Cardiac fibroblast (primary cell): ENCODE results near the gene MYO7A.

Source experiments
- DNase-seq, 2 donors: peaks; one replicate each; pipeline versions ENCODE4 v3.0.0 to v3.0.0-alpha.2; 2010; ENCODE audit warnings: low read depth in 2 of 2
- H3K4me3 ChIP-seq, 2 donors: replicated peaks in 1 of 2; 1 replicate in 1 of 2; 2 replicates in 1 of 2; pipeline ENCODE4 v1.5.1; 2011; ENCODE audit warnings: low read depth in 2 of 2, low read length in 2 of 2, mild to moderate bottlenecking in 2 of 2, moderate library complexity in 1 of 2
- CTCF ChIP-seq: IDR thresholded peaks from one replicate; pipeline ENCODE4 v1.5.1; 2011; ENCODE audit warnings: low read depth, mild to moderate bottlenecking, low read length, inconsistent platforms

MYO7A gene

GRCh38 chr11:77107950-77108349, 20.1 kb upstream of the MYO7A start:
- peak; percentile 93 to 95 for DNase-seq
- TF ChIP-seq CTCF: no peak
- H3K4me3 ChIP-seq: no peak overlapping the region

- H3K4me3 ChIP-seq: no peak overlapping the region
- TF ChIP-seq CTCF: no peak
- no peak for DNase-seq
Measured at GRCh38 chr11:77108436-77108835, 19.6 kb upstream of the MYO7A start.

GRCh38 chr11:77109236-77110019, 18.6 kb upstream of the MYO7A start:
- DNase-seq: peak; percentile 59 to 65
- no peak for TF ChIP-seq CTCF
- H3K4me3 ChIP-seq: no peak overlapping the region

GRCh38 chr11:77110836-77111235, 17.2 kb upstream of the MYO7A start:
- no peak for DNase-seq
- H3K4me3 ChIP-seq: no peak overlapping the region
- no peak for TF ChIP-seq CTCF

- H3K4me3 ChIP-seq: no peak overlapping the region
- no peak for DNase-seq
- no peak for TF ChIP-seq CTCF
Measured at GRCh38 chr11:77111277-77111676, 16.8 kb upstream of the MYO7A start.

GRCh38 chr11:77111946-77112345, 16.1 kb upstream of the MYO7A start:
- DNase-seq: no peak
- TF ChIP-seq CTCF: no peak
- H3K4me3 ChIP-seq: no peak overlapping the region
